GM12875 (cell line): ENCODE results near the gene CCER1.

ENCODE experiments used
- H3K4me3 ChIP-seq: one replicate; pipeline ENCODE4 v1.5.1; 2011; ENCODE audit warnings: low read depth, low read length, control low read depth
- TF ChIP-seq, protein P1 (sequence below): IDR thresholded peaks from 2 replicates; pipeline ENCODE4 v1.5.1; 2011; ENCODE audit warnings: low read depth, mild to moderate bottlenecking, control low read depth, inconsistent platforms, low read length, moderate library complexity, borderline replicate concordance; ENCODE audit not compliant: insufficient read depth

CCER1 gene

DNA sequence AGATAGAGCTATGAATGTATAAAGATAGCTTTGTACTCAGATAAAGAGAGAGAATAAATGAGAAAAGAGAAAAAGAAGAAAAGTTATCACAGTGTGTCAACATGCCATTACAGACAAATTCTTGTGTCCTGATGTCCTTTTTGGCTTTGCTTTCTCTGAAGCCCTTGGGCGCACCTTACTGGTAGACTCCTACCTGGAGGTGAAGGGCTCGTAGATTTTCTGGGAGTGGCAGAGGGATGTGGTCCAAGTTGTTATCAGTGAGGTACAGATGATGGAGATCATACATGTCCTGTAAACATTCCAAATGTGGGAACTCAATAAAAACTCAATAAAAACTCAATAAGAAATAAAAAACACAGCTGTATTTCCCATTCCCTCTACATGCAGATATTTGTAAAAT lies 14.9 kb upstream of the CCER1 start:
- TF ChIP-seq, protein P1, sequence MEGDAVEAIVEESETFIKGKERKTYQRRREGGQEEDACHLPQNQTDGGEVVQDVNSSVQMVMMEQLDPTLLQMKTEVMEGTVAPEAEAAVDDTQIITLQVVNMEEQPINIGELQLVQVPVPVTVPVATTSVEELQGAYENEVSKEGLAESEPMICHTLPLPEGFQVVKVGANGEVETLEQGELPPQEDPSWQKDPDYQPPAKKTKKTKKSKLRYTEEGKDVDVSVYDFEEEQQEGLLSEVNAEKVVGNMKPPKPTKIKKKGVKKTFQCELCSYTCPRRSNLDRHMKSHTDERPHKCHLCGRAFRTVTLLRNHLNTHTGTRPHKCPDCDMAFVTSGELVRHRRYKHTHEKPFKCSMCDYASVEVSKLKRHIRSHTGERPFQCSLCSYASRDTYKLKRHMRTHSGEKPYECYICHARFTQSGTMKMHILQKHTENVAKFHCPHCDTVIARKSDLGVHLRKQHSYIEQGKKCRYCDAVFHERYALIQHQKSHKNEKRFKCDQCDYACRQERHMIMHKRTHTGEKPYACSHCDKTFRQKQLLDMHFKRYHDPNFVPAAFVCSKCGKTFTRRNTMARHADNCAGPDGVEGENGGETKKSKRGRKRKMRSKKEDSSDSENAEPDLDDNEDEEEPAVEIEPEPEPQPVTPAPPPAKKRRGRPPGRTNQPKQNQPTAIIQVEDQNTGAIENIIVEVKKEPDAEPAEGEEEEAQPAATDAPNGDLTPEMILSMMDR, result no peak
- H3K4me3 ChIP-seq, result no peak overlapping the region

GRCh38 chr12:90969346-90969745 lies 14.4 kb upstream of the CCER1 start:
- TF ChIP-seq, protein P1, result no peak
- no peak overlapping the region for H3K4me3 ChIP-seq

DNA sequence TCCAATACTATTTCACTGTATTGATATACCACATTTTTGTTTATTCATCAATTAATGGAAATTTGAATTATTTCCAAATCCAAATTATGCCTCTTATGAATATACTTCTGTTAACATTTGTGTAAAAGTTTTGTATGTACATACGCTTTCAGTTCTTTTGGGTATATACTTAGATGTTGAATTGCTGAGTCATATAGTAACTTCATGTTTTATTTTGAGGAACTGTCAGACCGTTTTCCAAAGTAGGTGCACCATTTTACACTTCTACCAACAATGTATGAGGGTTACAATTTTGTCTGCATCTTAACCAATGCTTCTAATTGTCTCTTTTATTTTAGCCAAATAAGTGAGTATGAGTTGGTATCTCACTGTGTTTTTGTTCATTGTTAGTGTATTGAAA lies 10.2 kb upstream of the CCER1 start:
- TF ChIP-seq, protein P1, result no peak

DNA sequence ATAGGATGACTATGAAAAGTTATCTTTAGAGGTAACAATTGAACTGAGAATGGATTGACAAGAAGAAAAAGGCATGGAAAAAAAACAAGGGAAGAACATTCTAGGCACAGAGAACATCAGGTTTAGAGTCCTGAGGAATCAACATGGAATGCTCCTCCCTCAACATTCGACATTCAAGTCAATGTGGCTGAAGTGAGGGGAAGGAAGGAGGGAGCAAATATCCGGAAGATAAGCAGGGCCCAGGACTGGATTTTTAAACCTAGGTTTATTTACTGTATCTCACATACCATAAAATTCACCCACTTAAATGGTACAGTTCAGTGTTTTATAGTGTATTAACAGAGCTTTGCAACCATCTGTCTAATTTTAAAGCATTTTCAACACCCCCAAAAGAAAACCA lies 9.6 kb upstream of the CCER1 start:
- H3K4me3 ChIP-seq, result no peak overlapping the region
- TF ChIP-seq, protein P1, result no peak

More for the DNA sequence above, 10.2 kb upstream of the CCER1 start:
- no peak overlapping the region for H3K4me3 ChIP-seq

DNA sequence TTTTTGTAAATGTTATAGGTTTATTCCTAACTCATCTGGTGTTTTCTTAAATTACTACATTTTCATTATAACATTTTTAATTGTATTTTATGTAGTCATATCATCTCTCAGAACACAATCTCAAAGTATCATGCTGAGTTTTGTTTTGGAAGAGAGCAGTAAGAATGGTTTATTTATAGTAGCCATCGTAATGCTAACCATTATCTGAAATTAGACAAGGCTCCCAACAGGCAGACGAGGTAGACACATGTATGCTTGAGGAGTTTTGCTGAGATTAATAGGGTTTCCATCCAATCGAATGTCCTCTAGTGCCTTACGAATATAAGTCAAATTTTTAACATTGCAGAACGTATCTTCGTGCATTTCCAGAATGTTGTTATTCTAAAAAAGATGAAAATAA lies 9.0 kb upstream of the CCER1 start:
- no peak overlapping the region for H3K4me3 ChIP-seq
- TF ChIP-seq, protein P1, result no peak

DNA sequence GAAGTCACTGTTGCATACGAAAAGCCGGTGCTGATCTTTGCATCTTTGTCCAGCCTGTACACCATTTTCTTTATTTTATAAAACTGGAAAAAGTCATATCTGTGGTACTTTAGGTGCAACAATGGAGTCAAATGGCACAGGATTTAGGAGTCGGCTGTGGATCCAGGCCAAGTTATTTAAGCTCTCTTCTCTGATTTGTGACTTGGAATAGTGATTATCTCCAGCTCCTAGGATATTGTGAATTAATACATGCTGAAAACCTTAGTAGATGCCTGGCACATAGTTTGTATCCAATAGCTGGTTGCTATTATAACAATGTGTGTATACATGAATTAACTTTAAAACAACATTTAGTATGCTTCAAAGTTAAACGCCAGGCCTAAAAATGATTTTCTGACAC lies 6.2 kb upstream of the CCER1 start:
- TF ChIP-seq, protein P1, result no peak
- no peak overlapping the region for H3K4me3 ChIP-seq

DNA sequence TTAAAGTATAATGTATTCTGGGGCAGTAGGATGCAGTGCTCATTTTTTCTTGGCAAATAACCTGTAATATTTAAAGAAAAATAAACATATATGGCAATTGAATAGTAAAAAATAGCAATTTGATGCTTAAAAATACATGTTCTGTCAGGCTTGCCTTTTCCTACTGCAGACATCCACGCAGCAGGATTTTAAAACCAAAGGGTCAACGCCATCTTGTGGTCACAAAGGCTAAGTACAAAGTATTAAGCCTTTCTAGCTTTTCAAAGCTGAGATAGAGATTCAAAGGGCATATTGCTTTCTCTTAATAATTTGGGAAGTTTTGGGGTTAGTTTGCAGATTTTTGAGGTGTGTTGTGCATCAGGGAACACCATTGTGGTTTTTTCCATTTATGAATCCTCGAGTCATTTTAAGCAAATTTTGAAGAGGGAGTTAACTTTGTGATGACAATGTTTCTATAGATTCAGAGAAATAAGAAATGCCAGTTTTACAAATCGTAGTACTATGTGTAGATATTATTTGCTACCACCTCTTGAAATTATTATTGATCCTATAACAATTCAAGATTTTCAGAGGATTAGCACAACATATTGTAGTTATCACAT lies 4.7 kb upstream of the CCER1 start:
- TF ChIP-seq, protein P1, result peak; percentile 63; the same call in 1 of the 2 replicates
- H3K4me3 ChIP-seq, result no peak overlapping the region
